Measurements from ENCODE around the gene ADARB2. TPM values are rescaled to one million over a fixed set of nuclear protein-coding genes. Genes with fewer than 3 reads are reported as not detected.

ADARB2 gene
- total RNA-seq, 4 donors from 2014 or later: 0.80 to 4.9 (median 2.3) TPM

GRCh38 chr10:1408651-1409367 lies 328.5 kb downstream of the ADARB2 start:
- intact Hi-C loops (cut with DNase I; ENCODE audit: low total_unique reads) (no loop called here), in situ Hi-C loops (cut with MboI; ENCODE audit: low pct_ligation_motif_present in 1 of 4, low pct_unique_long_range_greater_than_20kb in 1 of 4, low sequenced_read_pairs in 3 of 4) (no loop called here)
- WGBS, 2 donors (ENCODE audit: low coverage in 1 of 2): 83 to 88% methylated on average over 13 to 26 of the region's 26 CpGs
- no peaks in the 10 kb centered on the region for H3K36me3 ChIP-seq
- H3K9me3 ChIP-seq: no peaks in the 10 kb centered on the region
- no peak for TF ChIP-seq EP300 (IDR thresholded peaks at IDR 0.05; ENCODE audit: low read depth)
- TF ChIP-seq POLR2AphosphoS5 (IDR thresholded peaks at IDR 0.05): no peak
- TF ChIP-seq CTCF (IDR thresholded peaks at IDR 0.05): no peak
- TF ChIP-seq POLR2A (IDR thresholded peaks at IDR 0.05): no peak
- no peak overlapping the region for H3K4me3 ChIP-seq
- H3K27ac ChIP-seq: no peak overlapping the region
- H3K4me1 ChIP-seq: no peaks in the 10 kb centered on the region
- DNase-seq: no peak
- H3K27me3 ChIP-seq: peaks cover 17% of the 10 kb centered on the region

GRCh38 chr10:1406967-1407945 lies 330.1 kb downstream of the ADARB2 start:
- intact Hi-C loops (cut with DNase I; ENCODE audit: low total_unique reads): no loop called here
- WGBS, 2 donors (ENCODE audit: low coverage in 1 of 2): 82% methylated on average over 24 of the region's 25 CpGs; no CpG with 5 or more reads in 1 of the 2 donors
- Histone ChIP-seq H3K27me3 (peaks cover 8% of the 10 kb centered on the region), H3K4me3 (no peak overlapping the region), H3K36me3 (no peaks in the 10 kb centered on the region), H3K4me1 (no peaks in the 10 kb centered on the region), H3K27ac (no peak overlapping the region), H3K9me3 (no peaks in the 10 kb centered on the region)
- TF ChIP-seq POLR2A (IDR thresholded peaks at IDR 0.05) (no peak), EP300 (IDR thresholded peaks at IDR 0.05; ENCODE audit: low read depth) (no peak), POLR2AphosphoS5 (IDR thresholded peaks at IDR 0.05) (no peak), CTCF (IDR thresholded peaks at IDR 0.05) (no peak)
- in situ Hi-C loops (cut with MboI; ENCODE audit: low pct_ligation_motif_present in 1 of 4, low pct_unique_long_range_greater_than_20kb in 1 of 4, low sequenced_read_pairs in 3 of 4): no loop called here
- no peak for DNase-seq

GRCh38 chr10:1406132-1406966 lies 331.0 kb downstream of the ADARB2 start:
- no peaks in the 10 kb centered on the region for H3K9me3 ChIP-seq
- peaks cover 5% of the 10 kb centered on the region for H3K27me3 ChIP-seq
- no peaks in the 10 kb centered on the region for H3K36me3 ChIP-seq
- H3K4me3 ChIP-seq: no peak overlapping the region
- intact Hi-C loops (cut with DNase I; ENCODE audit: low total_unique reads) (no loop called here), in situ Hi-C loops (cut with MboI; ENCODE audit: low pct_ligation_motif_present in 1 of 4, low pct_unique_long_range_greater_than_20kb in 1 of 4, low sequenced_read_pairs in 3 of 4) (no loop called here)
- no peak overlapping the region for H3K27ac ChIP-seq
- no peak for DNase-seq
- H3K4me1 ChIP-seq: no peaks in the 10 kb centered on the region
- TF ChIP-seq EP300 (IDR thresholded peaks at IDR 0.05; ENCODE audit: low read depth): no peak
- TF ChIP-seq CTCF (IDR thresholded peaks at IDR 0.05): no peak
- TF ChIP-seq POLR2A (IDR thresholded peaks at IDR 0.05): no peak
- TF ChIP-seq POLR2AphosphoS5 (IDR thresholded peaks at IDR 0.05): no peak
- 78 to 100% methylated on average over 1 to 14 of the region's 14 CpGs for WGBS, 2 donors (ENCODE audit: low coverage in 1 of 2)
